GM21723 (cell line): ENCODE results near the gene OMA1.
"Not testable (repeated sequence)": the region's sequence is repeated elsewhere in the genome, so short reads cannot be mapped to it uniquely, and the experiment has no call there.

Source experiments
- ATAC-seq: cut with Tn5 transposase; IDR thresholded peaks from one replicate; pipeline ENCODE4 v1.9.1; 2021; ENCODE audit warnings: mild to moderate bottlenecking, moderate library complexity; ENCODE audit not compliant: unreplicated experiment

OMA1 gene

GRCh38 chr1:58573705-58574591 lies 27.4 kb upstream of the OMA1 start:
- ATAC-seq, result peak; percentile 93

GRCh38 chr1:58573138-58573537 lies 26.6 kb upstream of the OMA1 start:
- ATAC-seq, result no peak

- ATAC-seq, result no peak
These were observed 26.2 kb upstream of the OMA1 start for GRCh38 chr1:58572690-58573089.

GRCh38 chr1:58571616-58572015 lies 25.1 kb upstream of the OMA1 start:
- no peak for ATAC-seq

- no peak for ATAC-seq
These were observed 24.3 kb upstream of the OMA1 start for GRCh38 chr1:58570817-58571216.

GRCh38 chr1:58570094-58570493 lies 23.6 kb upstream of the OMA1 start:
- ATAC-seq, result no peak

GRCh38 chr1:58568911-58569310 lies 22.4 kb upstream of the OMA1 start:
- no peak for ATAC-seq

- no peak for ATAC-seq
These were observed 21.8 kb upstream of the OMA1 start for GRCh38 chr1:58568271-58568860.

- ATAC-seq, result no peak
These were observed 19.8 kb upstream of the OMA1 start for GRCh38 chr1:58566339-58566738.

- ATAC-seq, result not testable (repeated sequence)
These were observed 17.2 kb upstream of the OMA1 start for GRCh38 chr1:58563715-58564114.

- no peak for ATAC-seq
These were observed 15.1 kb upstream of the OMA1 start for GRCh38 chr1:58561633-58562032.

GRCh38 chr1:58555393-58555792 lies 8.9 kb upstream of the OMA1 start:
- no peak for ATAC-seq

- ATAC-seq, result no peak
These were observed 4.9 kb upstream of the OMA1 start for GRCh38 chr1:58551186-58552140.

GRCh38 chr1:58549291-58549690 lies 2.8 kb upstream of the OMA1 start:
- ATAC-seq, result not testable (repeated sequence)

GRCh38 chr1:58548371-58548770 lies 1.8 kb upstream of the OMA1 start:
- ATAC-seq, result no peak

GRCh38 chr1:58545591-58546519 lies 671 bp downstream of the OMA1 start:
- ATAC-seq, result peak; percentile 69

GRCh38 chr1:58543260-58543659 lies 3.3 kb downstream of the OMA1 start:
- no peak for ATAC-seq

GRCh38 chr1:58539553-58539952 lies 7.0 kb downstream of the OMA1 start:
- ATAC-seq, result no peak

- ATAC-seq, result no peak
These were observed 7.7 kb downstream of the OMA1 start for GRCh38 chr1:58538821-58539220.

GRCh38 chr1:58531842-58532241 lies 14.7 kb downstream of the OMA1 start:
- ATAC-seq, result not testable (repeated sequence)
